Aorta (tissue), 5 donors: ENCODE results near the gene NSL1. TPM values are rescaled to one million over a fixed set of nuclear protein-coding genes. Genes with fewer than 3 reads are reported as not detected.

Source experiments
- ATAC-seq: fragments of 200-7000 bp; cut with Tn5 transposase; one replicate; pipeline ENCODE4 v1.9.1; 2022; ENCODE audit warnings: moderate library complexity; ENCODE audit not compliant: low FRiP score
- DNase-seq, 2 donors: peaks; one replicate each; pipeline ENCODE4 v3.0.0-alpha.2; 2020
- H3K27ac ChIP-seq, 2 donors: one replicate each; pipeline ENCODE4 v1.5.1; 2013; ENCODE audit warnings: low read length in 2 of 2, mild to moderate bottlenecking in 2 of 2, moderate library complexity in 2 of 2, control low read depth in 1 of 2, inconsistent platforms in 1 of 2, low read depth in 1 of 2
- H3K27me3 ChIP-seq, 2 donors: one replicate each; pipeline ENCODE4 v1.6.1; 2013; ENCODE audit warnings: control low read depth in 1 of 2, low read length in 1 of 2, mild to moderate bottlenecking in 1 of 2, moderate library complexity in 1 of 2; ENCODE audit not compliant: insufficient read depth in 2 of 2, control insufficient read depth in 1 of 2
- H3K36me3 ChIP-seq, 2 donors: one replicate each; pipeline ENCODE4 v1.6.1; 2013; ENCODE audit warnings: control low read depth in 1 of 2, low read length in 1 of 2, mild to moderate bottlenecking in 1 of 2; ENCODE audit not compliant: insufficient read depth in 2 of 2, control insufficient read depth in 1 of 2
- H3K4me1 ChIP-seq, 2 donors: one replicate each; pipeline ENCODE4 v1.6.1; 2013; ENCODE audit warnings: low read length in 2 of 2, control low read depth in 1 of 2, mild to moderate bottlenecking in 1 of 2, moderate library complexity in 1 of 2; ENCODE audit not compliant: insufficient read depth in 2 of 2, control insufficient read depth in 1 of 2
- H3K4me3 ChIP-seq, 2 donors: one replicate each; pipeline ENCODE4 v1.5.1; 2013; ENCODE audit warnings: low read length in 2 of 2, control low read depth in 1 of 2, mild to moderate bottlenecking in 1 of 2
- H3K9me3 ChIP-seq: one replicate; pipeline ENCODE4 v1.6.1; 2013; ENCODE audit warnings: mild to moderate bottlenecking, low read length; ENCODE audit not compliant: control insufficient read depth
- WGBS, 2 donors: extraction: QIAGEN DNeasy Blood & Tissue Kit; methylation state at CpG; one replicate each; pipeline ENCODE4 v1.1.7; 2013; 5-methylcytosine and 5-hydroxymethylcytosine counted together
- intact Hi-C, 2 donors: fragments of 100-400 bp; cut with DNase I; formaldehyde crosslinking; loops; one replicate each; pipeline versions ENCODE4 v1.14.2 to v1.15.0; 2022
- polyA plus RNA-seq, 2 donors: library from polyadenylated mRNA; stranded (reverse); fragments of 200-250 nt; gene quantifications; one replicate each; pipeline ENCODE4 v1.2.3, GENCODE V29; 2013
- total RNA-seq, 2 donors: library from RNA; stranded (reverse); fragmentation: NEBNext Ultra II Directional; extraction: Animal tissue kit (Norgen Biotek cat#: 25700); gene quantifications; one replicate each; pipeline ENCODE4 v1.2.1, GENCODE V29; 2021
- donor health status: healthy with polysubstance abuse.
- donor health status: Bipolar disorder and iron deficiency.
- donor health status: DM: no; HTN: no; CAD: no.
- donor health status: DM: no; HTN: no; CAD: no.
- donor health status: DM: yes; HTN: yes; CAD: no.

NSL1 gene
- total and polyA plus RNA-seq, 4 donors, result 17.7 to 30.5 (median 27.7) TPM

DNA sequence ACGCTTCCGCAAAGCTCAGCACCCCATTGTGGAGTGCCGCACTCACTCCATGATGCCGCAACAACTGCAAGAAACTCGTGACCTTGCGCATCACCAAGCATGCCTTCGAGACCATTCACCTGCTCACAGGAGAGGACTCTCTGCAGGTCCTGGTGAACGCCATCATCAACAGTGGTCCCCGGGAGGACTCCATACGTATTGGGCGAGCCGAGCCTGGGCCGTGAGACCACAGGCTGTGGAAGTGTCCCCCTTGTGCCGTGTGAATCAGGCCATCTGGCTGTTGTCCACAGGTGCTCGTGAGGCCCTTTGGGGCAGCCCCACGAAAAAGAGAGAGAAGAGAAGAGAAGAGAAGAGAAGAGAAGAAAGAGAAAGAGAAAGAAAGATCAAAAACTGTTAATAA is 32.6 kb upstream of the NSL1 start:
- Histone ChIP-seq H3K27ac (no peak overlapping the region), H3K4me1 (no peaks in the 10 kb centered on the region), H3K36me3 (no peaks in the 10 kb centered on the region), H3K9me3 (peaks cover 4% of the 10 kb centered on the region), H3K4me3 (no peak overlapping the region), H3K27me3 (no peaks in the 10 kb centered on the region)
- DNase-seq, result no peak
- no peak for ATAC-seq
- 95 to 96% methylated on average over 16 of the region's 16 CpGs for WGBS, 2 donors
- intact Hi-C loops, result no loop called here

DNA sequence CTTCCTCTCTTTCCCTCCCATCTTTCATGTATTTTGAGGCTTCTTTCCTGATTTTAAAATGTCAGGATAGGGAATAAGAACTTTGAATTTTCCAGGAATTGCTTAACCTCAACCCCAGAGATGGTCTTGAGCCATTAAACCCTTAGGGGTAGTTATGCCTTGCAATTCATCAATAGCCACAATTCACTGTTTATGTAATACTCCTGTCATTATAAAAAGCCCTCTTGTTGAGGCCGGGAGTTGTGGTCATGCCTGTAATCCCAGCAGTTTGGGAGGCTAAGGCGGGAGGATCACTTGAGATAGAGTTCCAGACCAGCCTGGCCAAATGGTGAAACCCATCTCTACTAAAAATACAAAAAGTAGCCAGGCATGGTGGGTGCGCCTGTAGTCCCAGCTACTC is 31.4 kb upstream of the NSL1 start:
- no peaks in the 10 kb centered on the region for H3K4me1 ChIP-seq
- H3K9me3 ChIP-seq, result peaks cover 4% of the 10 kb centered on the region
- WGBS, 2 donors, result 92 to 93% methylated on average over 3 of the region's 3 CpGs
- intact Hi-C loops, result no loop called here
- no peaks in the 10 kb centered on the region for H3K27me3 ChIP-seq
- H3K4me3 ChIP-seq, result no peak overlapping the region
- ATAC-seq, result no peak
- no peak for DNase-seq
- H3K36me3 ChIP-seq, result no peaks in the 10 kb centered on the region
- no peak overlapping the region for H3K27ac ChIP-seq

DNA sequence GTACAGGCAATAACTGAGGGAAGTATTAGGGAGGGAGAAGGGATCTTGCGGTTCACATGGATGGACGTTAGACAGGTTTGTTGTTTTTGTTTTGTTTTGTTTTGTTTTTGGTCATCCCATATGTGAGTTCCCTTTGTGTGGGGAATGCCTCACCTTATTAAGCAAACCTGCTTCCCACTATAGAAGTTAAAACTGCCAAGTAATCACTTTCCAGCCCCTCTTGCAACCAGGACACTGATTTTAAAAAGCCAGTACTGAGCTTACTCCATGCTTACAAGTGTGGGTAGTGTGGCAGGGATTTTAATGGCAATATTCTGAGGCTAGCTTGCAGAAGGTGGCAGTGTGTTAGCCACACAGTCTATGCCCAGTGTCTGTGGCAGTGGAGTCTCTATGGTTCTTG is 29.4 kb upstream of the NSL1 start:
- H3K4me3 ChIP-seq, result no peak overlapping the region
- no peak overlapping the region for H3K27ac ChIP-seq
- no peaks in the 10 kb centered on the region for H3K36me3 ChIP-seq
- ATAC-seq (no peak), DNase-seq (no peak)
- no peaks in the 10 kb centered on the region for H3K4me1 ChIP-seq
- intact Hi-C loops, result no loop called here
- H3K27me3 ChIP-seq, result no peaks in the 10 kb centered on the region
- 78 to 83% methylated on average over 2 of the region's 2 CpGs for WGBS, 2 donors
- peaks cover 2% of the 10 kb centered on the region for H3K9me3 ChIP-seq

DNA sequence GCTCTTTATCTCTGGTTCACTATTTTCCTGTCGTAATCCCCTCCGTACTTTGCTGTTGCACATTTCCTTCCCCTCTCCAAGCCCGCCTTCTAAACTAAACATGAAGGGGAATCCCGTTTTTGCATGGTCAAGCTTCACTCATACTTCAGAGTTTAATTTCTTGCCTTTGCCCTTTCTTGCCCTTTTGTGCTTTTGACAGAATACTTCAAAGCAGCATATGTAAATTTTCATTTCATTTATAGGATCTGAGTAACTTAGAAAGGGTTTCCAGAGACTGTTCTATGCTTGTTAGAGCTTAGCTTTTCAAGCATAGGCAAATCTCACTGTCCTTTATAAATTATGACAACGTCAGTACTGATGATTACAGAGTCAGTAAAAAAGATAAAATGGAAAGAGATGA is 28.1 kb upstream of the NSL1 start:
- H3K27ac ChIP-seq, result no peak overlapping the region
- no peaks in the 10 kb centered on the region for H3K36me3 ChIP-seq
- H3K4me3 ChIP-seq, result no peak overlapping the region
- H3K9me3 ChIP-seq, result no peaks in the 10 kb centered on the region
- intact Hi-C loops, result loop anchor here in 1 of 2 donors (10.0 kb wide), 1 partner anchor 175 kb away; no protein-coding TSS in a partner anchor
- no peaks in the 10 kb centered on the region for H3K27me3 ChIP-seq
- H3K4me1 ChIP-seq, result no peaks in the 10 kb centered on the region
- WGBS, 2 donors, result 45 to 47% methylated on average over 5 of the region's 5 CpGs
- DNase-seq (no peak), ATAC-seq (no peak)

DNA sequence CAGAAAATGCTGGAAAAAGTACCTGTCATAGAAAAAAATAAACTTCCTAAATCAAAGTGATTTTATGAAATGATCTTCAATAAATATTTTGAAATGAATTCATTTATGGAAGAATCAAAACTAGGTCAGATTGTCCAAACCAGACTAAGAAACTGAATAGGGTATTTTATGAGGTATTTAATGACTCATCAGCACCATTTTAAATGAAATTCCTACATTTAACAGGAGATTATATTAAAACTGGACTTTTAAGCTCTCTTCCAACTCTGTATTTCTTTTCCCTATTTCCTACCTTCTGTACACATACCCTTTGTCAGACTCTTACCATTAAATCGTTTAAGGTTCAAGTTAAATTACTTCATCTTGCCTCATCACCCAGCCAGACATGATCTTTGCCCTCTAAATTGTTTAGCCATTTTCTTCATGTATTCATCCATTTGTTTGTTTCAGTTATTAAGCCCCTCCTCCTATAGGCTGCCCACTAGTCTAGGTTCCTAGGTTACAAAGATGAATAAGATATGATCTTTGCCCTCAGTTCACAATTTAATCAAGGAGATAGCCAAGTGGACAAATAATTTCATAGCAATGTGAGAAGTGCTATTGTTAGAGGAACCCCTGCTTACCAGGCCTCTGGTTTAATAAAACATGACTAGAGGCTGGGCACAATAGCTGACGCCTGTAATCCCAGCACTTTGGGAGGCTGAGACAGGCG is 25.1 kb upstream of the NSL1 start:
- intact Hi-C loops, result loop anchor here in 1 of 2 donors (10.0 kb wide), 1 partner anchor 178 kb away; no protein-coding TSS in a partner anchor
- no peaks in the 10 kb centered on the region for H3K27me3 ChIP-seq
- H3K27ac ChIP-seq, result no peak overlapping the region
- WGBS, 2 donors, result 77 to 82% methylated on average over 3 of the region's 3 CpGs
- ATAC-seq, result no peak
- no peak overlapping the region for H3K4me3 ChIP-seq
- H3K4me1 ChIP-seq, result no peaks in the 10 kb centered on the region
- H3K9me3 ChIP-seq, result no peaks in the 10 kb centered on the region
- H3K36me3 ChIP-seq, result no peaks in the 10 kb centered on the region
- no peak for DNase-seq

DNA sequence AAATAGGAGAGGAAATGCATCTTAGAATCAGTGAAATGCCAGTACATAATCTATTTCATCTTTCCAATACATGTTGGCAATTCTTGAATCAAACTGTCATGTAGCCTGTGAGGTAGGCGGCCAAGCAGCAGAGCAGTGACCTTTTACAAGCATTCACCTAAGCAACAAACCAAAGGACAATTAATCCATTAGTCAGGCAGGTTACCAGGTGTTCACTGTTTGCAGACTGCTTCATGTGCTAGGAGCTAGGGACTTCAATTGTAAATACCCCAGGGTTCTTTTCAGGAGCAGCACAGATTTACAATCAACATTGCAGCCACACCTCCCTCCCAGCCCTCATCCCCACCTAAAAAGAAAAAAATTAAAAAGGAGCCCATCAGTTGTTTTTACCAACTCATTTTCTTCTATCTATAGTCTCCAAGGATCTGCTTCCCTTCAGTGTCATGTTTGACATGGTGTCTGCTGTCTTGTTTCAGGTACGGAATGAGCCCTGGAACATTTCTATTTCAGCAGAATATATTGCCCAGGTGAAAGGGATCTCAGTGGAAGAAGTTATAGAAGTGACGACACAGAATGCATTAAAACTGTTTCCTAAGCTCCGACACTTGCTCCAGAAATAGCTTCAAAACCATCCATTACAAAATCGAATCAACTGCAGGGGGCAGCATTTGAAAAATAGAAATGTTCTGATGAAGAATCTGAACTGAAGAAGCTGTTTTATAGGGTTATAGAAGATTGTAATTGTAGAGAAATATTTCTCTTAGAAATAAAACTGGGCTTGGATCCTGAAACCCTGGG is 23.2 kb upstream of the NSL1 start:
- no peaks in the 10 kb centered on the region for H3K4me1 ChIP-seq
- no peak overlapping the region for H3K4me3 ChIP-seq
- H3K9me3 ChIP-seq, result no peaks in the 10 kb centered on the region
- DNase-seq, result no peak
- H3K27me3 ChIP-seq, result no peaks in the 10 kb centered on the region
- ATAC-seq, result no peak
- no peak overlapping the region for H3K27ac ChIP-seq
- no peaks in the 10 kb centered on the region for H3K36me3 ChIP-seq
- 51 to 54% methylated on average over 5 of the region's 5 CpGs for WGBS, 2 donors
- intact Hi-C loops, result loop anchor here (5.0 to 10.0 kb wide), 2 partner anchors 180 to 183 kb away; no protein-coding TSS in a partner anchor

- intact Hi-C loops, result no loop called here
- no peaks in the 10 kb centered on the region for H3K9me3 ChIP-seq
- DNase-seq (no peak), ATAC-seq (no peak)
- no peaks in the 10 kb centered on the region for H3K4me1 ChIP-seq
- WGBS, 2 donors, result 82 to 84% methylated on average over 3 of the region's 3 CpGs
- no peaks in the 10 kb centered on the region for H3K27me3 ChIP-seq
- no peak overlapping the region for H3K4me3 ChIP-seq
- H3K36me3 ChIP-seq, result no peaks in the 10 kb centered on the region
- no peak overlapping the region for H3K27ac ChIP-seq
Observed at GRCh38 chr1:212805767-212806166, 14.2 kb upstream of the NSL1 start.

DNA sequence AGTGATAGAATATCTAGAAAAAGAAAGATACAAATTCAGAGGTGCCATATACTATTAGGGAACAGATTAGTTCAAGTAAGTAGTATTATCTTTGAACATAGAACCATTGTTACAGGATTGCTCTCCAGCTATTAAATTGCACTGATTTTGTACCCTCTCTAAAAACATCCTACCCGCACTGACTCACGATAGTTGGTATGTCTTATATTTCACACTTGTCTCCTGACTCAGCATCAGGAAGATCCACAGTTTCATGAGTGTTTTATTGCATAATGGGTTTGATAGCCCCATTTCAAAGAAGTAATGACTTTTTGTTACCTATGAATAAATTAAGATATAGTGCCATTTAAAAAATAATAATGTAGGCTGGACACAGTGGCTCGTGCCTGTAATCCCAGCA is 6.1 kb upstream of the NSL1 start:
- no peak for DNase-seq
- H3K36me3 ChIP-seq, result no peaks in the 10 kb centered on the region
- intact Hi-C loops, result no loop called here
- H3K4me3 ChIP-seq, result no peak overlapping the region
- H3K4me1 ChIP-seq, result no peaks in the 10 kb centered on the region
- no peaks in the 10 kb centered on the region for H3K9me3 ChIP-seq
- ATAC-seq, result no peak
- no peak overlapping the region for H3K27ac ChIP-seq
- no peaks in the 10 kb centered on the region for H3K27me3 ChIP-seq
- WGBS, 2 donors, result 93 to 94% methylated on average over 3 of the region's 3 CpGs
